GM10266 (cell line): Measurements from ENCODE around the gene OSBPL10.
"Not testable (repeated sequence)": the region's sequence is repeated elsewhere in the genome, so short reads cannot be mapped to it uniquely, and the experiment has no call there.

Experiments used
- DNase-seq: peaks from one replicate; pipeline ENCODE4 v3.0.0; 2012; ENCODE audit errors: extremely low spot score
- CTCF ChIP-seq: IDR thresholded peaks from 2 replicates; pipeline ENCODE4 v1.5.1; 2012; ENCODE audit warnings: mild to moderate bottlenecking, low read depth; ENCODE audit not compliant: control insufficient read depth, insufficient read depth; ENCODE audit errors: missing control alignments

Gene OSBPL10

DNA sequence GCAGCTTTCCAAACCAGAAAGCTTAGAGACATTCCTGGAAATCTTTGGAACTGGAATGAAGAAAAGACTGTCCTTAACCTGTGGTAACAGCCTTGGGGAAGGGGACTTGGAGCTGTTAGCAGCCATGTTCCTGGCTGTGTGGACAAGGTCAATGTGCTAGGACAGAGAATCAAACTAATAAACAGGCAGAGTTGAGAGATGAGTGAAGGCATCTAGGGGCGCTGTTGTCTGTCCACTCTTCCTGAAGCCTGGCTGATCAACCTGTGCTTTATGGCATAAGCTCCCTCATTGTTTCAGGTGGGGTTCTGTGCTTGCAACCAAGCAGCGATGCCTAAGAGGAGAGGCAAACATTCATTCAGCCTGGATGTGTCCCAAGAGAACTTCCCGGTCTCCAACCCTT lies 19.8 kb upstream of the OSBPL10 start:
- no peak for DNase-seq
- no peak for TF ChIP-seq CTCF

- no peak for TF ChIP-seq CTCF
- DNase-seq: no peak
Measured at GRCh38 chr3:31999907-32000439, 18.9 kb upstream of the OSBPL10 start.

- DNase-seq: no peak
- no peak for TF ChIP-seq CTCF
Measured at GRCh38 chr3:31997500-31997899, 16.4 kb upstream of the OSBPL10 start.

GRCh38 chr3:31996195-31996594 lies 15.1 kb upstream of the OSBPL10 start:
- TF ChIP-seq CTCF: no peak
- DNase-seq: no peak

- DNase-seq: not testable (repeated sequence)
Measured at GRCh38 chr3:31995026-31995425, 14.0 kb upstream of the OSBPL10 start.

- DNase-seq: no peak
- no peak for TF ChIP-seq CTCF
Measured at GRCh38 chr3:31993843-31994242, 12.8 kb upstream of the OSBPL10 start.

GRCh38 chr3:31992995-31993394 lies 11.9 kb upstream of the OSBPL10 start:
- not testable (repeated sequence) for DNase-seq

DNA sequence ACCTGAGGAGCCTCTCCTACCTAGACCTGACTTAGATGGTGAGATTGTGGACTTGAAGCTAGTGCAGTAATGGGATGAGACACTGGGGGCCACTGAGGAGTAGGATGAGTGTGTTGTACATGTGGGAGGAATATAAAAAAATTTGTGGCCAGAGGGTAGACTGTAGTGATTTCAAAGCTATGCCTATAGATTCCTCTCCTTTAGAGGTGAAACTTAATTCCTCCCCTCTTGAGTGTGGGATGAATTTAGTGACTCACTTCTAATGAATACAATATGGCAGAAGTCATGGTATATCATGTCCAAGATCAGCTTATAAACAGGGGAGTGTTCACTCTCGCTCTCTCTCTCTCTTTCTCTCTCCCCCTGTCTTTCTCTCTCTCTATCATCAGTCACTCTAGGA lies 7.2 kb upstream of the OSBPL10 start:
- DNase-seq: no peak
- no peak for TF ChIP-seq CTCF
